Measurements from ENCODE around the gene REEP3.
A peak's percentile ranks its signal among the peaks of the same experiment; 100 is the strongest.
"Not testable (repeated sequence)": the region's sequence is repeated elsewhere in the genome, so short reads cannot be mapped to it uniquely, and the experiment has no call there.

Gene REEP3

GRCh38 chr10:63555330-63555729 lies 34.1 kb downstream of the REEP3 start:
- TF ChIP-seq POU2F2 (IDR thresholded peaks at IDR 0.05; ENCODE audit: low read depth, low read length) (no peak), PAX5 (IDR thresholded peaks at IDR 0.05; ENCODE audit: insufficient read depth, low read length, severe bottlenecking) (no peak), SPI1 (IDR thresholded peaks at IDR 0.05; ENCODE audit: low read depth, low read length) (no peak), TAF1 (IDR thresholded peaks at IDR 0.05; ENCODE audit: low read depth, low read length) (no peak), POLR2A (IDR thresholded peaks at IDR 0.05; ENCODE audit: low read depth, low read length) (no peak), POLR2AphosphoS5 (IDR thresholded peaks at IDR 0.05; ENCODE audit: low read depth, low read length) (no peak)
- FAIRE-seq = no peak

DNA sequence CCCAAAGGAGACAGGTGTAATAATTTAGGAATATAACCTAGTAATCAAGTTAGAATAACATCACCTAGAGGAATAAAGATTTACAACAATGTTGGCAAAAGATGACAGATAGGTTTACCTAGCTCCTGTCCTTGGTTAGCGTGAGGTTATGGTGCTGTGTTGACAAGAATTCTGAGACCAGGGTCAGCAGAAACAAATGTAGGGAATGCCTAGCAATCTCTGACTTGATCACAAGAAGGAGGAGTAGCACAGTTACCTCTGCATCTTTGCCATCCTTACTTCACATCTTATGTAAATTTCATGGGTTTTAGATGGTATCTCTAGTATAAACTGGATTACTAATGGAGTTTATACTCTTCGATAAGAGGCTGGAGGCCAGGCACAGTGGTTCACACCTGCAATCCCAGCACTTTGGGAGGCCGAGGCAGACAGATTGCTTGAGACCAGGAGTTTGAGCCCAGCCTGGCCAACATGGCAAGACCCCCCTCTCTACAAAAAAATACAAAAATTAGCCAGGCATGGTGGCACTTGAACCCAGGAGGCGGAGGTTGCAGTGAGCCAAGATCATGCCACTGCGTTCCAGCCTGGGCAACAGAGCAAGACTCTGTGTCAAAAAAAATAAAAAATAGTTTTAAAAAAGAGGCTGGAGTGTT lies 37.1 kb downstream of the REEP3 start:
- TF ChIP-seq POLR2A (IDR thresholded peaks at IDR 0.05; ENCODE audit: low read depth, low read length) = no peak
- no peak for TF ChIP-seq POU2F2 (IDR thresholded peaks at IDR 0.05; ENCODE audit: low read depth, low read length)
- no peak for TF ChIP-seq POLR2AphosphoS5 (IDR thresholded peaks at IDR 0.05; ENCODE audit: low read depth, low read length)
- TF ChIP-seq PAX5 (IDR thresholded peaks at IDR 0.05; ENCODE audit: insufficient read depth, low read length, severe bottlenecking) = no peak
- no peak for TF ChIP-seq SPI1 (IDR thresholded peaks at IDR 0.05; ENCODE audit: low read depth, low read length)
- no peak for TF ChIP-seq TAF1 (IDR thresholded peaks at IDR 0.05; ENCODE audit: low read depth, low read length)
- FAIRE-seq (no peak), DNase-seq (ENCODE audit: insufficient read length, low spot score) (no peak)

More at GRCh38 chr10:63555330-63555729, 34.1 kb downstream of the REEP3 start:
- no peak for DNase-seq (ENCODE audit: insufficient read length, low spot score)

GRCh38 chr10:63561341-63561740 lies 40.1 kb downstream of the REEP3 start:
- TF ChIP-seq TAF1 (IDR thresholded peaks at IDR 0.05; ENCODE audit: low read depth, low read length) (no peak), POU2F2 (IDR thresholded peaks at IDR 0.05; ENCODE audit: low read depth, low read length) (no peak), SPI1 (IDR thresholded peaks at IDR 0.05; ENCODE audit: low read depth, low read length) (no peak), PAX5 (IDR thresholded peaks at IDR 0.05; ENCODE audit: insufficient read depth, low read length, severe bottlenecking) (no peak), POLR2A (IDR thresholded peaks at IDR 0.05; ENCODE audit: low read depth, low read length) (no peak), POLR2AphosphoS5 (IDR thresholded peaks at IDR 0.05; ENCODE audit: low read depth, low read length) (no peak)
- no peak for DNase-seq (ENCODE audit: insufficient read length, low spot score)
- FAIRE-seq = peak; percentile 38

DNA sequence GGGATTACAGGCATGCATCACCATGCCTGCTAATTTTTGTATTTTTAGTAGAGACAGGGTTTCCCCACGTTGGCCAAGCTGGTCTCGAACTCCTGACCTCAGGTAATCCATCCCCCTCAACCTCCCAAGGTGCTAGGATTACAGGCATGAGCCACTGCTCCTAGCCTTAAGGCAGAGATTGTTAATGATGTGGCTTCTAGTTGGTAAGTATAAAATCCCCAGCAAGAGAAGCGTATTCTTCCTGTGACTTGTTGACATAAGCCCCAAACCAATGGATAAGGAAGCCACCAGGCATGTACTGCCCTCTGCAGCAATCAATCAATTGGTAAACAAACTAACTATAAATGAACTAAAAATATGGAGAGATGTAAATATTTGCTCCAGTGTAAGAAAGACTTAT lies 41.2 kb downstream of the REEP3 start:
- no peak for DNase-seq (ENCODE audit: insufficient read length, low spot score)
- TF ChIP-seq POLR2A (IDR thresholded peaks at IDR 0.05; ENCODE audit: low read depth, low read length) = no peak
- no peak for TF ChIP-seq TAF1 (IDR thresholded peaks at IDR 0.05; ENCODE audit: low read depth, low read length)
- no peak for TF ChIP-seq PAX5 (IDR thresholded peaks at IDR 0.05; ENCODE audit: insufficient read depth, low read length, severe bottlenecking)
- no peak for TF ChIP-seq POU2F2 (IDR thresholded peaks at IDR 0.05; ENCODE audit: low read depth, low read length)
- FAIRE-seq = no peak

GRCh38 chr10:63562857-63563256 lies 41.7 kb downstream of the REEP3 start:
- FAIRE-seq = no peak
- no peak for TF ChIP-seq PAX5 (IDR thresholded peaks at IDR 0.05; ENCODE audit: insufficient read depth, low read length, severe bottlenecking)
- no peak for TF ChIP-seq SPI1 (IDR thresholded peaks at IDR 0.05; ENCODE audit: low read depth, low read length)
- TF ChIP-seq POLR2AphosphoS5 (IDR thresholded peaks at IDR 0.05; ENCODE audit: low read depth, low read length) = no peak
- TF ChIP-seq POU2F2 (IDR thresholded peaks at IDR 0.05; ENCODE audit: low read depth, low read length) = no peak
- no peak for TF ChIP-seq TAF1 (IDR thresholded peaks at IDR 0.05; ENCODE audit: low read depth, low read length)
- TF ChIP-seq POLR2A (IDR thresholded peaks at IDR 0.05; ENCODE audit: low read depth, low read length) = no peak
- no peak for DNase-seq (ENCODE audit: insufficient read length, low spot score)

- FAIRE-seq (no peak), DNase-seq (ENCODE audit: insufficient read length, low spot score) (no peak)
- TF ChIP-seq SPI1 (IDR thresholded peaks at IDR 0.05; ENCODE audit: low read depth, low read length) = no peak
- no peak for TF ChIP-seq TAF1 (IDR thresholded peaks at IDR 0.05; ENCODE audit: low read depth, low read length)
- no peak for TF ChIP-seq PAX5 (IDR thresholded peaks at IDR 0.05; ENCODE audit: insufficient read depth, low read length, severe bottlenecking)
- TF ChIP-seq POLR2A (IDR thresholded peaks at IDR 0.05; ENCODE audit: low read depth, low read length) = no peak
- TF ChIP-seq POLR2AphosphoS5 (IDR thresholded peaks at IDR 0.05; ENCODE audit: low read depth, low read length) = no peak
- no peak for TF ChIP-seq POU2F2 (IDR thresholded peaks at IDR 0.05; ENCODE audit: low read depth, low read length)
Observed at GRCh38 chr10:63563623-63564022, 42.4 kb downstream of the REEP3 start.

DNA sequence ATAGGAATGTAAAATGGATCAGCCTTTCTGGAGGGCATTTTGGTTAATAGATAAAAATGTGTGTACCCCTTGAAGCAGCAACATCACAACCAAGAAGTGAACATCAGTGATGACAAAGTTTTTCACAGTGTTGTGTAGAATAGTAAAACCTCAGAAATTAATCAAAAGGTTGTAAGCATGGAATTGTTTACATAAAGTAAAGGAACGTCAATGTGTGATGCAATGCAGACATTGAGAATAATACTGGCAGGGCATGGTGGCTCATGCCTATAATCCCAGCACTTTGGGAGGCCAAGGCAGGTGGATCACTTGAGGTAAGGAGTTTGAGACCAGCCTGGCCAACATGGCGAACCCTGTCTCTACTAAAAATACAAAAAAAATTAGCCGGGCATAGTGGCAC lies 43.5 kb downstream of the REEP3 start:
- not testable (repeated sequence) for DNase-seq (ENCODE audit: insufficient read length, low spot score); FAIRE-seq

DNA sequence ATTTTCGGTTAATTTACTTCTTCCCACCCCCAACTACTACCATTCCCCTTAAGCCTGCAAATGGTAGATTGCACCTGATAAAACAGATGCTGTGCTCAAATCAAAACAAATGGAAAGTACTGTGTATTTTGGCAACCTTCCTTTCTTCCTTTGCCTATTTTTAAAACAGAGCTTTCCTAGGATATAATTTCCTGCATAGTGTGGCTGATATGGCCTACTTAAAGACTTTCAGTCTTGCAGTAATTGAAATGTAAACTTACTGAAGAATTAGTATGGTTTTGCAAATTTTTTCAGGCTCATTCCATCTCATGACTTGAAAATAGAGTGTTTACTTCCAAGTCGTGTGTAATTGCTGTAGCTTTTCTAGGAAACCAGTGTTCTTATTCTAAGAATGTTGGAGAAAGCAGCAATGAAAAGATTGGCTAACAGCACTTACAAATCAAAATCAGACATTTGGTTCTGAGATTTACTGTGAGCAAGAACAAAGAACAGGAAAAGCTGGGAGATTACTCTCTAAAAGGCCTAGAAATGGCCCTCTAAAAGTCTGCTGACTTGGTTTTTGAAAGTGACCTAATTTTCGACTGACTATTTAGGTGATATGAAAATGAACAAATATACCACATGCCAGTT lies 52.0 kb downstream of the REEP3 start:
- FAIRE-seq (no peak), DNase-seq (ENCODE audit: insufficient read length, low spot score) (no peak)
- TF ChIP-seq PAX5 (IDR thresholded peaks at IDR 0.05; ENCODE audit: insufficient read depth, low read length, severe bottlenecking) = no peak
- no peak for TF ChIP-seq POU2F2 (IDR thresholded peaks at IDR 0.05; ENCODE audit: low read depth, low read length)
- TF ChIP-seq POLR2AphosphoS5 (IDR thresholded peaks at IDR 0.05; ENCODE audit: low read depth, low read length) = no peak
- TF ChIP-seq SPI1 (IDR thresholded peaks at IDR 0.05; ENCODE audit: low read depth, low read length) = no peak
- no peak for TF ChIP-seq TAF1 (IDR thresholded peaks at IDR 0.05; ENCODE audit: low read depth, low read length)
- no peak for TF ChIP-seq POLR2A (IDR thresholded peaks at IDR 0.05; ENCODE audit: low read depth, low read length)

DNA sequence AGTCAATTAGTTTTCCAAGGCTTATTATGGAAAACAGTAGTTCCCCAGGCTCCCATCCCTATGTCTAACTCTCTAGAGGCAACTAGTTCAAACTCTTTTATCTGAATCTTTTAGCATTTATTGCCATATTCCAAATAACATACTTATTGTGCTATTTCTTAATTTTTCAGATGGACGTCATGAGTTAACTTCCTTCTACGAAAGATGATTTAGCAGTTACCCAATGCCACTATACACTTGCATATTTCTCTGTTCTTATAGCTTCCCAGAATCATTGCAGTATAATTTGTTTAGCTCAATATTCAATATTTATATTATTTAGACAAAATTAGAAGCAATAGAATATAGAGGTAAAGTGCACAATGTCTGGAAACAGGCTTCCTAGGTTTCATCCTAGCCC lies 52.8 kb downstream of the REEP3 start:
- no peak for FAIRE-seq
- TF ChIP-seq POLR2AphosphoS5 (IDR thresholded peaks at IDR 0.05; ENCODE audit: low read depth, low read length) (no peak), POU2F2 (IDR thresholded peaks at IDR 0.05; ENCODE audit: low read depth, low read length) (no peak), TAF1 (IDR thresholded peaks at IDR 0.05; ENCODE audit: low read depth, low read length) (no peak), PAX5 (IDR thresholded peaks at IDR 0.05; ENCODE audit: insufficient read depth, low read length, severe bottlenecking) (no peak), SPI1 (IDR thresholded peaks at IDR 0.05; ENCODE audit: low read depth, low read length) (no peak), POLR2A (IDR thresholded peaks at IDR 0.05; ENCODE audit: low read depth, low read length) (no peak)
- no peak for DNase-seq (ENCODE audit: insufficient read length, low spot score)

DNA sequence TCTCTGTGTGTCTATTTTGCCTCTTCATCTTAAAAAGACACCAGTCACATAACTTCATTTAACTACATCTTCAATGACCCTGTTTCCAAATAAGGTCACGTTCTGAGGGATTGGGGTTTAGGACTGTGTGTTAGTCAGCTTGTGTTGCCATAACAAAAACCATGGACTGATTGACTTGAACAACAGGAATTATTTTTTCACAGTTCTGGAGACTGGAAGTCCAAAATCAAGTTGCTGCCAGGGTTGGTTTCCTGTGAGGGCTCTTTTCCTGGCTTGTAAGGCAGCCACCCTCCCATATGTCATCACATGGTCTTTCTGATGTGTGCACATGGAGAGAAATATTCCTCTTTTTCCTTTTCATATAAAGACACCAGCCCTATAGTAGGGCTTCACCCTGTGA lies 55.3 kb downstream of the REEP3 start:
- DNase-seq (ENCODE audit: insufficient read length, low spot score) (no peak), FAIRE-seq (peak; percentile 83)
- TF ChIP-seq PAX5 (IDR thresholded peaks at IDR 0.05; ENCODE audit: insufficient read depth, low read length, severe bottlenecking) (no peak), POLR2AphosphoS5 (IDR thresholded peaks at IDR 0.05; ENCODE audit: low read depth, low read length) (no peak), POU2F2 (IDR thresholded peaks at IDR 0.05; ENCODE audit: low read depth, low read length) (no peak), POLR2A (IDR thresholded peaks at IDR 0.05; ENCODE audit: low read depth, low read length) (no peak), TAF1 (IDR thresholded peaks at IDR 0.05; ENCODE audit: low read depth, low read length) (no peak), SPI1 (IDR thresholded peaks at IDR 0.05; ENCODE audit: low read depth, low read length) (no peak)
